GM12891 (cell line): ENCODE data around the gene ZER1.
"Not testable (repeated sequence)": the region's sequence is repeated elsewhere in the genome, so short reads cannot be mapped to it uniquely, and the experiment has no call there.

Source experiments
- DNase-seq: peaks from one replicate; pipeline ENCODE4 v3.0.0; 2011; ENCODE audit warnings: low spot score; ENCODE audit not compliant: insufficient read length
- FAIRE-seq: peaks from 2 replicates; lab custom pipeline; 2011; peaks lifted over from hg19 to GRCh38; lab: Jason Lieb, UNC
- PAX5 ChIP-seq: IDR thresholded peaks from 2 replicates; pipeline ENCODE4 v1.6.1; 2011; ENCODE audit warnings: low read length, moderate library complexity, mild to moderate bottlenecking; ENCODE audit not compliant: insufficient read depth, severe bottlenecking
- POLR2A ChIP-seq: IDR thresholded peaks from 2 replicates; pipeline ENCODE4 v1.6.1; 2011; ENCODE audit warnings: low read depth, low read length, control low read depth
- POLR2AphosphoS5 ChIP-seq: IDR thresholded peaks from 2 replicates; pipeline ENCODE4 v1.6.1; 2011; ENCODE audit warnings: low read depth, low read length, control low read depth
- POU2F2 ChIP-seq: IDR thresholded peaks from 2 replicates; pipeline ENCODE4 v1.6.1; 2011; ENCODE audit warnings: low read depth, mild to moderate bottlenecking, control low read depth, low read length, moderate library complexity
- SPI1 ChIP-seq: IDR thresholded peaks from 2 replicates; pipeline ENCODE4 v1.6.1; 2011; ENCODE audit warnings: low read depth, low read length, control low read depth
- TAF1 ChIP-seq: IDR thresholded peaks from 2 replicates; pipeline ENCODE4 v1.6.1; 2011; ENCODE audit warnings: low read depth, low read length, control low read depth

The ZER1 gene

DNA sequence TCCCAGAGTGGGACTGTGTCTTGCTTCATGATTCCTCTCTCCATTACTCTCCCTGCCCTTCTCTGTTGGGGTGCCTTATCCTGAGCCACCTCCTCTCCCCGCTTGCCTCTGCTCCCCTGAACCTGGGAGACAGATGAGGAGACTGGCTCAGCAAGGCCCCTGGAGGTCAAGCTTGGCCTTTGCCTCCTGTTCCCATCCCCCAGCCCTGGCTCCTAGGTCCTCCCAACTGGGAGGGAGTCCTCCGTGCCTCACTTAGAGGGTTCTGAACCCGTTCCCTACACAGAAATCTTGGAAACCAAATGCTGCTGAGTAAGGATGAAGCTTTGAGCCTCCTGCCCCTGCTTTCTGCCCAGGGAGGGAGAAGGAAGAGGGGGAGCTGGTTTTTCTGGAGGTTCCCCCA is 36.8 kb upstream of the ZER1 start:
- DNase-seq (no peak), FAIRE-seq (no peak)
- TF ChIP-seq POLR2A, result no peak
- TF ChIP-seq POLR2AphosphoS5, result no peak

DNA sequence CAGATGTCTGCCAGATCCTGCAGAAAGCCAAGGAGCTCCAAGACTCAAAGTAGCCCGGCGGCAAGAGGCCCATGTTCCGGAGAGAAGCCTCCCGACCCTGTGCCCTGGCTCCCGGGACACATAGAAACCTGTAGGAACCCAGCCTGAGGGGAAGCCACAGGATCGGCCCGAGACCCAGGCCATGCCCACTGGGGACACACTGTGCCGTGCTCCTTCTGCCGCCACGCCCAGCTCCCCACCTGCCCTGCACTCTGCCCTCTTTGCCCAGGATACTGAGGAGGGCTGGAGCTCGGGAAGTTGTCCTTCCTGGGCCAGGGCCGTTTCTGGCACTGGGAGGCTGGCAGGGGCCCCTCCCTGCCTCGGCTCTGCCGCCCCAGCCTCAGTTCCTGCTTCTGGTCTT is 36.1 kb upstream of the ZER1 start:
- FAIRE-seq, result no peak
- no peak for DNase-seq
- TF ChIP-seq POU2F2 (no peak), PAX5 (no peak), POLR2A (no peak), SPI1 (no peak), POLR2AphosphoS5 (no peak), TAF1 (no peak)

DNA sequence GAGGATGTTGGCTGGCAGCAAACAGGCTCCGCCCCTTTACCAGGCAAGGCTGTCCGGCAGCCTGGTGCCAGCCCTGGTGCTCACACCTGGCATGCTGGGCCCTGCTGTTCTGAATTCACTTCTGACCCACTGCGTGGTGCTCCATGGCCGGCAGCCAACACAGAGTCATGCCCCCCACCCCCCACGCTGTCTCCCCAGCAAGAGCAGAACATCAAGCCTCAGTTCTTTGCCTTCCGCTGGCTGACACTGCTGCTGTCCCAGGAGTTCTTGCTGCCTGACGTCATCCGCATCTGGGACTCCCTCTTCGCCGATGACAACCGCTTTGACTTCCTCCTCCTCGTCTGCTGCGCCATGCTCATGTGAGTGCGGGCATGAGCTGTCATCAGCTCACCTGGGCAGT is 33.9 kb upstream of the ZER1 start:
- no peak for FAIRE-seq
- no peak for TF ChIP-seq POLR2A
- no peak for TF ChIP-seq POU2F2
- TF ChIP-seq PAX5, result no peak
- TF ChIP-seq TAF1, result no peak
- TF ChIP-seq POLR2AphosphoS5, result no peak
- TF ChIP-seq SPI1, result no peak
- no peak for DNase-seq

DNA sequence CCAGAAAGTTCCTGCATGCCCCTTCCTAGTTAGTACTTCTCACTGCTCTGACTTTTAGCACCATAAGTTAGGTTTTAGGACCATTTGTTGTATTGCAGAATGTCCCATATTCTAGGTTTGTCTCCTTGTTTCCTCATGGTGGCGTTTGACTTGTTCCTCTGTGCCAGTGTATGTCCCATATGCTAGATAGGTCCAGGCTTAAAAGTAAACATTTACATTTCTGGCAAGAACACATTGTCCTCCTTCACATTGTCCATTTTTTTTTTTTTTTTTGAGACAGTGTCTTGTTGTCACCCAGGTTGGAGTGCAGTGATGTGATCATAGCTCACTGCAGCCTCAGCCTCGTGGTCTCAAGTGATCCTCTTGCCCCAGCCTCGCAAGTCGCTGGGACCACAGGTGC is 30.8 kb upstream of the ZER1 start:
- TF ChIP-seq TAF1, result no peak
- no peak for TF ChIP-seq POLR2AphosphoS5
- no peak for TF ChIP-seq POLR2A
- no peak for TF ChIP-seq PAX5
- TF ChIP-seq POU2F2, result no peak
- no peak for TF ChIP-seq SPI1
- no peak for DNase-seq
- FAIRE-seq, result peak; percentile 52

GRCh38 chr9:128800061-128800460 is 28.3 kb upstream of the ZER1 start:
- DNase-seq (no peak), FAIRE-seq (no peak)
- TF ChIP-seq TAF1 (no peak), POLR2AphosphoS5 (no peak), POLR2A (no peak), POU2F2 (no peak), SPI1 (no peak), PAX5 (no peak)

DNA sequence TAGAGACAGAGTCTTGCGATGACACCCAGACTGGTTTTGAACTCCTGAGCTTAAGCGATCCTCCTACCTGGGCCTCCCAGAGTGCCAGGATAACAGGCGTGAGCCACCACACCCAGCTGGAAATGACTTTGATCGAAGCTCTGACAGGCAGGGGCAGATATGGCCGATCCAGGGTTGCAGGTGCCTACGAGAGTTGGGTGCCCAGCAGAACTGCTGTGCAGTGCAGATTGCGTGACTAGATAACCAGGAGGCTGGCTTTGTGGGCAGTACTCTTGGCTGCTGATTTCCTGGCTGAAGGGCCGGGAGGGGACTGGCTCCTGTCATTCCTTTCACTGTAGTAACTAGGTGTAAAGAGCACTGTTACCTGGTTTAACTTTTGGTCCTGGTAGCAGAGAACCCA is 27.2 kb upstream of the ZER1 start:
- DNase-seq (no peak), FAIRE-seq (no peak)
- TF ChIP-seq TAF1 (no peak), POU2F2 (no peak), PAX5 (no peak), POLR2A (no peak), SPI1 (no peak), POLR2AphosphoS5 (no peak)

DNA sequence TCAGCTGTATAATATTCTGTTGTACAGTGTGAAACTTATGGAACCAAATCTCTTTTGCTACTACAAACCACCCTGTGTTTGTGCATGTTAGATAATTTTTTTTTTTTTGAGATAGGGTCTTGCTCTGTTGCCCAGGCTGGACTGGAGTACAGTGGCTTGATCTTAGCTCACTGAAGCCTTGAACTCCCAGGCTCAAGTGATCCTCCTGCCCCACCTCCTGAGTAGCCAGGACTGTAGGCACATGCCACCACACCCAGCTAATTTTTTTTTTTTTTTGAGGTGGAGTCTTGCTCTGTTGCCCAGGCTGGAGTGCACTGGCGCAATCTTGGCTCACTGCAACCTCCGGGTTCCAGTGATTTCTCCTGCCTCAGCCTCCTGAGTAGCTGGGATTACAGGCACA is 23.2 kb upstream of the ZER1 start:
- FAIRE-seq, DNase-seq: not testable (repeated sequence)

- FAIRE-seq (no peak), DNase-seq (no peak)
- no peak for TF ChIP-seq SPI1
- no peak for TF ChIP-seq POU2F2
- no peak for TF ChIP-seq TAF1
These were observed 21.4 kb upstream of the ZER1 start for GRCh38 chr9:128792978-128793686.

GRCh38 chr9:128792134-128792533 is 20.4 kb upstream of the ZER1 start:
- no peak for TF ChIP-seq POLR2A
- no peak for TF ChIP-seq TAF1
- TF ChIP-seq POU2F2, result no peak
- no peak for TF ChIP-seq SPI1
- TF ChIP-seq POLR2AphosphoS5, result no peak
- TF ChIP-seq PAX5, result no peak
- DNase-seq (no peak), FAIRE-seq (no peak)

GRCh38 chr9:128790536-128790935 is 18.8 kb upstream of the ZER1 start:
- FAIRE-seq (no peak), DNase-seq (no peak)
- TF ChIP-seq POLR2A (no peak), TAF1 (no peak), PAX5 (no peak), SPI1 (no peak), POLR2AphosphoS5 (no peak), POU2F2 (no peak)

DNA sequence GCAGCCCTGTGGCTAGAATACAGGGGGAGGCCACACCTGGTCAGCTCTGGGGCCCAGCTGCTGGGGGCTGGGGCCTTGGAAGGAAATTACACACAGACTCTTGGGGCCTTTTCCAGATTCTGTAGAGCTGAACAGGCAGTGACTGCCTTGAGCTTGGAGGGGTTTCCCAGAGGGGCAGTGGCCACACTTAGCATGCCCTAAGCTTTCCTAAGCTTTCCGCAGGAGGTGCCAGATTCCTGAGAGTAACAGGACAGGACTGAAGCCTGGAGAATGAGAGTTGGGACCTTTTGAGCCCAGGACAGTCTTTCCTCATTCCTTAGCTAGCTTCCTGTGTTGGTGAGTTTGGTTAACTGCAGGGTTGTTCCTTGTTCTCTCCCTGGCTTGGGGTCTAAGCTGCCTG is 16.7 kb upstream of the ZER1 start:
- DNase-seq (no peak), FAIRE-seq (no peak)
- TF ChIP-seq TAF1 (no peak), POLR2AphosphoS5 (no peak), POU2F2 (no peak), POLR2A (no peak), PAX5 (no peak), SPI1 (no peak)
